Ectodermal cell (in vitro differentiated cells): ENCODE data around the gene CREBZF.
"Not testable (repeated sequence)": the region's sequence is repeated elsewhere in the genome, so short reads cannot be mapped to it uniquely, and the experiment has no call there.

Source experiments
- H3K27ac ChIP-seq: 2 replicates; pipeline ENCODE4 v1.7.0; 2013; ENCODE audit warnings: mild to moderate bottlenecking, low read depth, low read length; ENCODE audit not compliant: insufficient read depth, poor library complexity, severe bottlenecking
- H3K27me3 ChIP-seq: 2 replicates; pipeline ENCODE4 v1.7.0; 2013; ENCODE audit warnings: mild to moderate bottlenecking, low read length; ENCODE audit not compliant: insufficient read depth, control insufficient read depth, poor library complexity, severe bottlenecking
- H3K36me3 ChIP-seq: one replicate; pipeline ENCODE4 v1.7.0; 2013; ENCODE audit warnings: low read length; ENCODE audit not compliant: control insufficient read depth, insufficient read depth
- H3K4me1 ChIP-seq: one replicate; pipeline ENCODE4 v1.7.0; 2013; ENCODE audit warnings: low read length; ENCODE audit not compliant: control insufficient read depth, insufficient read depth
- H3K4me3 ChIP-seq: 2 replicates; pipeline ENCODE4 v1.7.0; 2013; ENCODE audit warnings: low read depth, low read length, control low read depth; ENCODE audit not compliant: insufficient read depth
- H3K9me3 ChIP-seq: 2 replicates; pipeline ENCODE4 v1.7.0; 2013; ENCODE audit warnings: mild to moderate bottlenecking, low read length, moderate library complexity; ENCODE audit not compliant: control insufficient read depth
- WGBS, 2 experiments: methylation state at CpG; one replicate each; pipeline ENCODE4 v1.1.7; 2013; ENCODE audit warnings: missing lambda C conversion rate in 2 of 2; 5-methylcytosine and 5-hydroxymethylcytosine counted together

CREBZF gene

GRCh38 chr11:85654343-85654742 is 10.6 kb downstream of the CREBZF start:
- H3K27ac ChIP-seq, H3K4me3 ChIP-seq, H3K9me3 ChIP-seq, H3K27me3 ChIP-seq, H3K36me3 ChIP-seq, H3K4me1 ChIP-seq: not testable (repeated sequence)
- 95 to 96% methylated on average over 4 of the region's 4 CpGs for WGBS, 2 experiments

DNA sequence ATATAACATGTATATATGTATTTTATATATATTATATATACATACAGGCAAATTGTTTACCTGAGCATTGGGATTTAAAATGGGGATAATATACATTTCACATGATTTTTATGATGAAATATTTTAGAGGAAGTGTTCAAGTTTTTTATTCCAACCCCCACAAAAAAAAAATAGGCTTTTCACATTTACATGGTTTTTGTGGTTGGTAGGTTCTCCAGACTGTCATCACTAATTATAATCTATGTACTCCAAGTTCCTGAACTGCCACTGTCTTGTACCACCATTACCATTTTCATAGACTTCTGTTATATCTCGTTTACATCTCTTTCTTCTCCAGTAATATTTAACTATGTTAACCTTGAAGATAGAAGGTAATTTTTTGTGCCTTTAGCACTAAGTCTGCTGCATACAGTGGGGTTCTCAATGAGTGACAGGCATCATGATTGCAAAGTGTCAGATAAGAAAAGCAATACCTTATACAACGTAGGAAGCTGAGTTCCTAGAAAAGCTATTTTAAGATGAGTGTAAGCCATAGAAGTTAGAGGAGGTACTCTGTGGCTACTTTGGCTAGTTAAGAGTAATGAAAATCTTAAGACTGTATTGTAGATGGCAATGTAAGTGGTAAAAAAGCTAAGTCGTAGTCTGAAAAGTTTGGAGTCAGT is 12.0 kb downstream of the CREBZF start:
- Histone ChIP-seq H3K9me3 (no peaks in the 10 kb centered on the region), H3K36me3 (no peaks in the 10 kb centered on the region), H3K27ac (no peak overlapping the region), H3K4me1 (no peaks in the 10 kb centered on the region), H3K4me3 (no peak overlapping the region), H3K27me3 (no peaks in the 10 kb centered on the region)
- 96 to 98% methylated on average over 2 of the region's 3 CpGs for WGBS, 2 experiments

- Histone ChIP-seq H3K4me3 (no peak overlapping the region), H3K27me3 (no peaks in the 10 kb centered on the region), H3K9me3 (no peaks in the 10 kb centered on the region), H3K36me3 (no peaks in the 10 kb centered on the region), H3K27ac (no peak overlapping the region), H3K4me1 (no peaks in the 10 kb centered on the region)
- WGBS, 2 experiments: 82 to 95% methylated on average over 1 of the region's 1 CpG
Measured at GRCh38 chr11:85651118-85651517, 13.8 kb downstream of the CREBZF start.

- Histone ChIP-seq H3K36me3 (no peaks in the 10 kb centered on the region), H3K27me3 (no peaks in the 10 kb centered on the region), H3K9me3 (no peaks in the 10 kb centered on the region), H3K27ac (no peak within 1 kb of the TSS), H3K4me1 (no peaks in the 10 kb centered on the region), H3K4me3 (peak within 1 kb of the TSS; percentile 62)
- 1% methylated on average over 33 of the region's 33 CpGs for WGBS, 2 experiments
Measured at GRCh38 chr11:85647604-85648299, 17.2 kb downstream of the CREBZF start, which contains the start of gene TMEM126A. Gene TMEM126A, plus strand, starts transcription at chr11:85647967. Its CDS starts 2,289 bp downstream, at chr11:85650256.

- Histone ChIP-seq H3K4me1 (no peaks in the 10 kb centered on the region), H3K27ac (no peak overlapping the region), H3K27me3 (no peaks in the 10 kb centered on the region), H3K36me3 (no peaks in the 10 kb centered on the region), H3K4me3 (peak overlapping the region; percentile 62), H3K9me3 (no peaks in the 10 kb centered on the region)
- 82 to 84% methylated on average over 2 of the region's 2 CpGs for WGBS, 2 experiments
Measured at GRCh38 chr11:85647078-85647477, 17.9 kb downstream of the CREBZF start.

GRCh38 chr11:85643191-85643614 is 21.7 kb downstream of the CREBZF start:
- H3K9me3 ChIP-seq: no peaks in the 10 kb centered on the region
- H3K36me3 ChIP-seq: no peaks in the 10 kb centered on the region
- no peaks in the 10 kb centered on the region for H3K27me3 ChIP-seq
- no peak overlapping the region for H3K27ac ChIP-seq
- no peaks in the 10 kb centered on the region for H3K4me1 ChIP-seq
- WGBS, 2 experiments: 87 to 90% methylated on average over 2 of the region's 2 CpGs
- H3K4me3 ChIP-seq: no peak overlapping the region

DNA sequence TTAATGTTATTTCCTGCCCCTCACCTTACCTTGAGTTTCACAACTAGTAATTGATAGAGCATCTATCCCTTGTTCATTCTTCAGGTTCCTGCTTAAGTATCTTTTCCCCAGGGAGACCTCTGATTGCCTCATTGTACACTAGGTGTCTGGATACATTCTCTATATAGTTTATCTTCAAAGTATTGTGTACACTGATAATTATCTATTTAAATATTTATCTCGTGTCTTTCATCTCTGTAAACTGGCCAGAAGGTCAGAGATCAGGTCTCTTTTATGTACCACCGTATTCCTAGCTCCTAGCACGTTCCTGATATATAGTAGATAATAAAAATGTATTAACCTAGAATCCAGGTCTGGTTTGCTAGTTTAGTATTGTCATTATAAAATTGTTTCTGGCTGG is 30.2 kb downstream of the CREBZF start:
- H3K27ac ChIP-seq: no peak overlapping the region
- WGBS, 2 experiments: 100% methylated on average over 1 to 2 of the region's 3 CpGs

GRCh38 chr11:85628771-85629341 is 36.1 kb downstream of the CREBZF start:
- Histone ChIP-seq H3K36me3 (peaks cover 3% of the 10 kb centered on the region), H3K4me3 (peak overlapping the region; percentile 81), H3K27me3 (no peaks in the 10 kb centered on the region), H3K9me3 (no peaks in the 10 kb centered on the region), H3K27ac (no peak overlapping the region), H3K4me1 (peaks cover 9% of the 10 kb centered on the region)
- WGBS, 2 experiments: 0% methylated on average over 11 to 12 of the region's 13 CpGs

More for the DNA sequence above, 30.2 kb downstream of the CREBZF start:
- H3K27me3 ChIP-seq: no peaks in the 10 kb centered on the region
- H3K4me1 ChIP-seq: peaks cover under 1% of the 10 kb centered on the region
- no peak overlapping the region for H3K4me3 ChIP-seq
- peaks cover 5% of the 10 kb centered on the region for H3K36me3 ChIP-seq
- no peaks in the 10 kb centered on the region for H3K9me3 ChIP-seq

- 0 to 1% methylated on average over 41 of the region's 41 CpGs for WGBS, 2 experiments
- peak within 1 kb of the TSS; percentile 81 for H3K4me3 ChIP-seq
- no peaks in the 10 kb centered on the region for H3K27me3 ChIP-seq
- H3K27ac ChIP-seq: peak within 1 kb of the TSS; percentile 80
- H3K36me3 ChIP-seq: peaks cover 3% of the 10 kb centered on the region
- H3K4me1 ChIP-seq: peaks cover 9% of the 10 kb centered on the region
- no peaks in the 10 kb centered on the region for H3K9me3 ChIP-seq
Measured at GRCh38 chr11:85627998-85628770, 36.7 kb downstream of the CREBZF start, which contains the start of gene TMEM126B. Gene TMEM126B, plus strand, starts transcription at chr11:85628593. Its CDS starts 15 bp downstream, at chr11:85628608.
